Immature natural killer cell (primary cell): Measurements from ENCODE around the gene HOXC5. TPM values are rescaled to one million over a fixed set of nuclear protein-coding genes. Genes with fewer than 3 reads are reported as not detected.
"Not testable (repeated sequence)": the region's sequence is repeated elsewhere in the genome, so short reads cannot be mapped to it uniquely, and the experiment has no call there.

Experiments
- DNase-seq, 3 donors: peaks; one replicate each; pipeline ENCODE4 v3.0.0; 2022; ENCODE audit warnings: mixed read lengths in 1 of 3
- H3K27ac Mint-ChIP-seq, 6 donors: one replicate each; pipeline ENCODE4 v1.8.0; 2020; ENCODE audit warnings: mixed read lengths in 6 of 6, mild to moderate bottlenecking in 5 of 6, inconsistent platforms in 4 of 6, moderate library complexity in 3 of 6
- H3K27me3 Mint-ChIP-seq, 3 donors: one replicate each; pipeline ENCODE4 v1.8.0; 2020 to 2021; ENCODE audit warnings: low read depth in 3 of 3, mild to moderate bottlenecking in 3 of 3, mixed read lengths in 3 of 3, moderate library complexity in 3 of 3, inconsistent platforms in 1 of 3
- H3K36me3 Mint-ChIP-seq, 3 donors: one replicate each; pipeline ENCODE4 v1.8.0; 2020; ENCODE audit warnings: mixed read lengths in 3 of 3, inconsistent platforms in 2 of 3, mild to moderate bottlenecking in 2 of 3
- H3K4me1 Mint-ChIP-seq, 2 donors: one replicate each; pipeline ENCODE4 v1.8.0; 2020; ENCODE audit warnings: inconsistent platforms in 2 of 2, mild to moderate bottlenecking in 2 of 2, mixed read lengths in 2 of 2, moderate library complexity in 1 of 2
- H3K4me3 Mint-ChIP-seq, 5 donors: one replicate each; pipeline ENCODE4 v1.8.0; 2020; ENCODE audit warnings: mild to moderate bottlenecking in 5 of 5, mixed read lengths in 5 of 5, inconsistent platforms in 3 of 5, moderate library complexity in 3 of 5
- H3K9me3 Mint-ChIP-seq, 6 donors: one replicate each; pipeline ENCODE4 v1.8.0; 2020; ENCODE audit warnings: mild to moderate bottlenecking in 6 of 6, mixed read lengths in 6 of 6, inconsistent platforms in 4 of 6, moderate library complexity in 3 of 6
- polyA plus RNA-seq, 3 donors: library from polyadenylated mRNA; unstranded; fragments of 300-500 nt; fragmentation: Illumina TruSeq; gene quantifications; one replicate each; pipeline ENCODE4 v1.2.3, GENCODE V29; 2021

Gene HOXC5
- polyA plus RNA-seq, 3 donors from 2014 or later = not detected

GRCh38 chr12:54040648-54041047 is 7.8 kb downstream of the HOXC5 start:
- no peak overlapping the region for H3K27ac Mint-ChIP-seq
- no peaks in the 10 kb centered on the region for H3K36me3 Mint-ChIP-seq
- peaks cover 0 to 5% of the 10 kb centered on the region in 2 donors for H3K4me1 Mint-ChIP-seq
- DNase-seq = no peak
- H3K27me3 Mint-ChIP-seq = peaks cover 33 to 39% (median 36%) of the 10 kb centered on the region in 3 donors
- no peak overlapping the region for H3K4me3 Mint-ChIP-seq
- H3K9me3 Mint-ChIP-seq = no peaks in the 10 kb centered on the region

GRCh38 chr12:54041097-54041690 is 8.3 kb downstream of the HOXC5 start:
- H3K36me3 Mint-ChIP-seq = no peaks in the 10 kb centered on the region
- H3K27me3 Mint-ChIP-seq = peaks cover 31 to 39% (median 35%) of the 10 kb centered on the region in 3 donors
- peaks cover under 1 to 5% of the 10 kb centered on the region in 2 donors for H3K4me1 Mint-ChIP-seq
- no peak overlapping the region for H3K4me3 Mint-ChIP-seq
- H3K27ac Mint-ChIP-seq = no peak overlapping the region
- no peaks in the 10 kb centered on the region for H3K9me3 Mint-ChIP-seq
- DNase-seq = no peak

- DNase-seq, H3K9me3 Mint-ChIP-seq, H3K27ac Mint-ChIP-seq, H3K36me3 Mint-ChIP-seq, H3K4me1 Mint-ChIP-seq, H3K4me3 Mint-ChIP-seq: not testable (repeated sequence)
- H3K27me3 Mint-ChIP-seq = peaks cover 32 to 43% (median 40%) of the 10 kb centered on the region in 3 donors
Observed at GRCh38 chr12:54042033-54042432, 9.2 kb downstream of the HOXC5 start.

GRCh38 chr12:54042970-54043853 is 10.4 kb downstream of the HOXC5 start:
- Mint-ChIP-seq H3K36me3 (no peaks in the 10 kb centered on the region), H3K9me3 (peaks cover 0 to under 1% (median 0%) of the 10 kb centered on the region in 6 donors), H3K27me3 (peaks cover 37 to 43% (median 38%) of the 10 kb centered on the region in 3 donors), H3K27ac (no peak overlapping the region), H3K4me3 (no peak overlapping the region), H3K4me1 (peaks cover 6 to 9% of the 10 kb centered on the region in 2 donors)
- no peak for DNase-seq

GRCh38 chr12:54044425-54045103 is 11.7 kb downstream of the HOXC5 start:
- H3K27me3 Mint-ChIP-seq = peaks cover 40 to 52% (median 41%) of the 10 kb centered on the region in 3 donors
- H3K4me1 Mint-ChIP-seq = peaks cover 6 to 9% of the 10 kb centered on the region in 2 donors
- H3K9me3 Mint-ChIP-seq = peaks cover 0 to 4% (median 0%) of the 10 kb centered on the region in 6 donors
- H3K36me3 Mint-ChIP-seq = peaks cover 0 to 2% (median 0%) of the 10 kb centered on the region in 3 donors
- no peak for DNase-seq
- no peak overlapping the region for H3K4me3 Mint-ChIP-seq
- H3K27ac Mint-ChIP-seq = no peak overlapping the region

- H3K4me3 Mint-ChIP-seq = no peak overlapping the region
- H3K27me3 Mint-ChIP-seq = peaks cover 46 to 50% (median 47%) of the 10 kb centered on the region in 3 donors
- no peak for DNase-seq
- H3K4me1 Mint-ChIP-seq = peaks cover 15 to 16% of the 10 kb centered on the region in 2 donors
- H3K36me3 Mint-ChIP-seq = peaks cover 0 to 4% (median 0%) of the 10 kb centered on the region in 3 donors
- H3K9me3 Mint-ChIP-seq = peaks cover 0 to 4% (median 0%) of the 10 kb centered on the region in 6 donors
- H3K27ac Mint-ChIP-seq = no peak overlapping the region
Observed at GRCh38 chr12:54045401-54045800, 12.6 kb downstream of the HOXC5 start.

- no peak for DNase-seq
- Mint-ChIP-seq H3K4me1 (peaks cover 20% of the 10 kb centered on the region in 2 donors), H3K9me3 (peaks cover 0 to 4% (median 0%) of the 10 kb centered on the region in 6 donors), H3K4me3 (no peak overlapping the region), H3K36me3 (peaks cover 0 to 4% (median 0%) of the 10 kb centered on the region in 3 donors), H3K27ac (no peak overlapping the region), H3K27me3 (peaks cover 48 to 54% (median 53%) of the 10 kb centered on the region in 3 donors)
Observed at GRCh38 chr12:54045868-54046521, 13.1 kb downstream of the HOXC5 start.

GRCh38 chr12:54046809-54047159 is 13.9 kb downstream of the HOXC5 start:
- H3K4me3 Mint-ChIP-seq = peak overlapping the region in 2 of 5 donors; percentile 21 to 30
- H3K4me1 Mint-ChIP-seq = peaks cover 26 to 28% of the 10 kb centered on the region in 2 donors
- no peak overlapping the region for H3K27ac Mint-ChIP-seq
- peaks cover 46 to 58% (median 56%) of the 10 kb centered on the region in 3 donors for H3K27me3 Mint-ChIP-seq
- peaks cover 0 to 4% (median 0%) of the 10 kb centered on the region in 3 donors for H3K36me3 Mint-ChIP-seq
- peaks cover 0 to 5% (median 0%) of the 10 kb centered on the region in 6 donors for H3K9me3 Mint-ChIP-seq
- no peak for DNase-seq

- H3K27me3 Mint-ChIP-seq = peaks cover 48 to 58% (median 56%) of the 10 kb centered on the region in 3 donors
- no peak overlapping the region for H3K27ac Mint-ChIP-seq
- peaks cover 32 to 34% of the 10 kb centered on the region in 2 donors for H3K4me1 Mint-ChIP-seq
- peaks cover 0 to 4% (median 0%) of the 10 kb centered on the region in 3 donors for H3K36me3 Mint-ChIP-seq
- peak overlapping the region in 2 of 5 donors; percentile 21 to 30 for H3K4me3 Mint-ChIP-seq
- H3K9me3 Mint-ChIP-seq = peaks cover 0 to 5% (median 0%) of the 10 kb centered on the region in 6 donors
- no peak for DNase-seq
Observed at GRCh38 chr12:54047160-54047963, 14.5 kb downstream of the HOXC5 start.

- Mint-ChIP-seq H3K36me3 (peaks cover 0 to 4% (median 0%) of the 10 kb centered on the region in 3 donors), H3K9me3 (peaks cover 0 to 5% (median 0%) of the 10 kb centered on the region in 6 donors), H3K27me3 (peaks cover 49 to 58% (median 56%) of the 10 kb centered on the region in 3 donors), H3K27ac (no peak overlapping the region), H3K4me1 (peaks cover 38 to 40% of the 10 kb centered on the region in 2 donors), H3K4me3 (peak overlapping the region in 1 of 5 donors; percentile 50)
- no peak for DNase-seq
Observed at GRCh38 chr12:54047964-54048303, 15.1 kb downstream of the HOXC5 start.

GRCh38 chr12:54048406-54049093 is 15.7 kb downstream of the HOXC5 start:
- Mint-ChIP-seq H3K9me3 (peaks cover 0 to 5% (median 0%) of the 10 kb centered on the region in 6 donors), H3K36me3 (peaks cover 0 to 4% (median 0%) of the 10 kb centered on the region in 3 donors), H3K27me3 (peaks cover 48 to 60% (median 57%) of the 10 kb centered on the region in 3 donors), H3K4me3 (no peak overlapping the region), H3K27ac (no peak overlapping the region), H3K4me1 (peaks cover 41 to 46% of the 10 kb centered on the region in 2 donors)
- no peak for DNase-seq

GRCh38 chr12:54049108-54049507 is 16.3 kb downstream of the HOXC5 start:
- H3K27ac Mint-ChIP-seq = no peak overlapping the region
- H3K4me1 Mint-ChIP-seq = peaks cover 42 to 50% of the 10 kb centered on the region in 2 donors
- H3K36me3 Mint-ChIP-seq = peaks cover 0 to 4% (median 0%) of the 10 kb centered on the region in 3 donors
- H3K9me3 Mint-ChIP-seq = peaks cover 0 to 5% (median 0%) of the 10 kb centered on the region in 6 donors
- no peak for DNase-seq
- no peak overlapping the region for H3K4me3 Mint-ChIP-seq
- peaks cover 47 to 62% (median 55%) of the 10 kb centered on the region in 3 donors for H3K27me3 Mint-ChIP-seq
